Kidney (tissue), 14 donors: ENCODE results near the gene GIMAP5. TPM values are rescaled to one million over a fixed set of nuclear protein-coding genes. Genes with fewer than 3 reads are reported as not detected.

Source experiments
- DNase-seq, 5 donors: peaks; one replicate each; pipeline ENCODE4 v3.0.0-alpha.2; 2013 to 2020
- FAIRE-seq: peaks from 2 replicates; lab custom pipeline; 2012; peaks lifted over from hg19 to GRCh38; lab: Jason Lieb, UNC
- H3K27ac ChIP-seq, 2 donors: one replicate each; pipeline ENCODE4 v1.7.0; 2013; ENCODE audit warnings: low read depth in 2 of 2, low read length in 2 of 2, inconsistent platforms in 1 of 2
- H3K27me3 ChIP-seq: one replicate; pipeline ENCODE4 v1.7.1; 2013; ENCODE audit warnings: low read length, inconsistent platforms; ENCODE audit not compliant: control insufficient read depth, insufficient read depth
- H3K36me3 ChIP-seq, 3 donors: one replicate each; pipeline versions ENCODE4 v1.7.0 to v1.7.1; 2013; ENCODE audit warnings: low read length in 3 of 3, control low read depth in 1 of 3, inconsistent platforms in 1 of 3; ENCODE audit not compliant: insufficient read depth in 3 of 3, control insufficient read depth in 2 of 3
- H3K4me1 ChIP-seq, 3 donors: one replicate each; pipeline versions ENCODE4 v1.7.0 to v1.7.1; 2013; ENCODE audit warnings: low read length in 3 of 3, inconsistent platforms in 1 of 3, low read depth in 1 of 3; ENCODE audit not compliant: control insufficient read depth in 2 of 3, insufficient read depth in 2 of 3
- H3K4me3 ChIP-seq, 3 donors: one replicate each; pipeline versions ENCODE4 v1.7.0 to v1.8.1; 2013; ENCODE audit warnings: low read length in 3 of 3, control low read depth in 1 of 3, inconsistent platforms in 1 of 3
- H3K9ac ChIP-seq, 3 donors: one replicate each; pipeline versions ENCODE4 v1.7.0 to v1.7.1; 2013; ENCODE audit warnings: low read length in 3 of 3, control low read depth in 1 of 3, inconsistent platforms in 1 of 3
- H3K9me3 ChIP-seq, 3 donors: one replicate each; pipeline versions ENCODE4 v1.7.0 to v1.7.1; 2013; ENCODE audit warnings: low read length in 3 of 3, control low read depth in 1 of 3, inconsistent platforms in 1 of 3; ENCODE audit not compliant: control insufficient read depth in 2 of 3, insufficient read depth in 1 of 3
- intact Hi-C: fragments of 100-400 bp; cut with DNase I; formaldehyde crosslinking; loops from one replicate; pipeline ENCODE4 v1.11.1; 2022
- polyA plus RNA-seq: library from polyadenylated mRNA; stranded (reverse); fragments of 350-450 nt; fragmentation: Illumina TruSeq; extraction: RNeasy Lipid Tissue Mini Kit (QIAGEN cat#74804); gene quantifications from one replicate; pipeline ENCODE4 v1.2.3, GENCODE V29; 2014; ENCODE audit warnings: low read depth, low replicate concordance; ENCODE audit not compliant: insufficient read depth
- total RNA-seq: library from RNA; stranded (reverse); fragmentation: NEBNext Ultra II Directional; extraction: Animal tissue kit (Norgen Biotek cat#: 25700); gene quantifications from one replicate; pipeline ENCODE4 v1.2.1, GENCODE V29; 2021
- TF ChIP-seq, protein P1 (sequence below): IDR thresholded peaks from 3 replicates; pipeline ENCODE4 v1.5.1; 2012; ENCODE audit warnings: mild to moderate bottlenecking, moderate library complexity, borderline replicate concordance; ENCODE audit not compliant: insufficient read depth; ENCODE audit errors: extremely low read depth
- donor health status: control.
- donor health status: control.
- donor health status: control.
- donor health status: control.
- donor health status: control.
- donor health status: DM: yes; HTN: yes; CAD: no.
- donor health status: Normal renal cell carcinoma (clear cell type).

Gene GIMAP5
- total and polyA plus RNA-seq, 2 donors from 2014 or later = 21.2 to 30.0 TPM

DNA sequence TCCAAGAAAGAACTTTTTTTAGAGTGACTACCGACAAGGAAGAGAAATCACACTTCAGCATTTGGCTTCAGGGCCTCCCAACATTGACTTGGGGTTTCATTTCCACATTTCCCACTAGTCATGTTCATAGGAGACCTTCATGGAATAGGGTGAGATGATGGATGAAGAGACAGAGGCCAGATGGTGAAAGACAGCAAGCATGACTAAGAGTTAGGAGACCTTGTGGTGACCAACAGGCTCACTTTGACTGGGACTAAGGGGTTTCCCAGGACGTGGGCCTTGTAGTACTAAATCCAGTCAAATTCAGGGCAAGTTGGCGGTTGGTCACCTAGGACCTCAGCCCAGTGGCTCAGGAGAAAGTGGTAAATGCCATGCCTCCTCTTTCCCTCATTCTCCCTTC is 3.0 kb upstream of the GIMAP5 start:
- TF ChIP-seq, protein P1, sequence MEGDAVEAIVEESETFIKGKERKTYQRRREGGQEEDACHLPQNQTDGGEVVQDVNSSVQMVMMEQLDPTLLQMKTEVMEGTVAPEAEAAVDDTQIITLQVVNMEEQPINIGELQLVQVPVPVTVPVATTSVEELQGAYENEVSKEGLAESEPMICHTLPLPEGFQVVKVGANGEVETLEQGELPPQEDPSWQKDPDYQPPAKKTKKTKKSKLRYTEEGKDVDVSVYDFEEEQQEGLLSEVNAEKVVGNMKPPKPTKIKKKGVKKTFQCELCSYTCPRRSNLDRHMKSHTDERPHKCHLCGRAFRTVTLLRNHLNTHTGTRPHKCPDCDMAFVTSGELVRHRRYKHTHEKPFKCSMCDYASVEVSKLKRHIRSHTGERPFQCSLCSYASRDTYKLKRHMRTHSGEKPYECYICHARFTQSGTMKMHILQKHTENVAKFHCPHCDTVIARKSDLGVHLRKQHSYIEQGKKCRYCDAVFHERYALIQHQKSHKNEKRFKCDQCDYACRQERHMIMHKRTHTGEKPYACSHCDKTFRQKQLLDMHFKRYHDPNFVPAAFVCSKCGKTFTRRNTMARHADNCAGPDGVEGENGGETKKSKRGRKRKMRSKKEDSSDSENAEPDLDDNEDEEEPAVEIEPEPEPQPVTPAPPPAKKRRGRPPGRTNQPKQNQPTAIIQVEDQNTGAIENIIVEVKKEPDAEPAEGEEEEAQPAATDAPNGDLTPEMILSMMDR = no peak
- Histone ChIP-seq H3K36me3 (no peaks in the 10 kb centered on the region), H3K9ac (no peak overlapping the region), H3K9me3 (no peaks in the 10 kb centered on the region), H3K4me3 (no peak overlapping the region), H3K27me3 (no peaks in the 10 kb centered on the region), H3K4me1 (no peaks in the 10 kb centered on the region), H3K27ac (no peak overlapping the region)
- FAIRE-seq = no peak
- intact Hi-C loops = no loop called here
- DNase-seq = no peak

- no peaks in the 10 kb centered on the region for H3K36me3 ChIP-seq
- DNase-seq (no peak), FAIRE-seq (no peak)
- no peaks in the 10 kb centered on the region for H3K4me1 ChIP-seq
- H3K9me3 ChIP-seq = no peaks in the 10 kb centered on the region
- H3K27me3 ChIP-seq = no peaks in the 10 kb centered on the region
- intact Hi-C loops = no loop called here
- peak overlapping the region in 1 of 2 donors; percentile 6 for H3K27ac ChIP-seq
- TF ChIP-seq, protein P1 = no peak
- no peak overlapping the region for H3K4me3 ChIP-seq
- H3K9ac ChIP-seq = no peak overlapping the region
Observed at GRCh38 chr7:150735596-150736358, 1.4 kb upstream of the GIMAP5 start.

DNA sequence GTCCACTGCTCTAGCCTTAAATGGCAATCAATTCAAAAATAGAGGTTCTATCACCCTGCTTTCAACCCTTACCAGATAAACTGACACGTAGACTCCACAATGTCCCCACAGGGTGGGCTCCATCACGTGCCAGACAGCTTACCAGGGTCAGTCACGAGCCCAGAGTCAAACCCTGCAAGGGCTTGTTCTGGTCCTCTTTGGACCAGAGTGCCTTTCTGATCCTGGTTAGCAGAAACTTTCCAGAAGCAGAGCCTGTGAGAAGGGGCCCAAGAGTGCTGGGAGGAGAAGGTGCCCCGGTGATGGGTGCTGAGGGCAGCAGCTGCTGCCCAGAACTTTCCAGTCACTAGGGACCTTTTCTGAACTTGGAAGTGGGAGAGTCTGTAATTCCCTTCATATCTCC is 354 bp upstream of the GIMAP5 start:
- Histone ChIP-seq H3K4me3 (peak overlapping the region in 2 of 3 donors; percentile 67 to 85), H3K27ac (peak overlapping the region; percentile 6 to 86), H3K9me3 (no peaks in the 10 kb centered on the region), H3K9ac (no peak overlapping the region), H3K27me3 (no peaks in the 10 kb centered on the region), H3K4me1 (peaks cover 0 to 2% (median 0%) of the 10 kb centered on the region in 3 donors), H3K36me3 (peaks cover 0 to 2% (median 0%) of the 10 kb centered on the region in 3 donors)
- FAIRE-seq = no peak
- intact Hi-C loops = no loop called here
- TF ChIP-seq, protein P1 = no peak
- no peak for DNase-seq
